Measurements from ENCODE around the gene SREBF1.

Gene SREBF1

DNA sequence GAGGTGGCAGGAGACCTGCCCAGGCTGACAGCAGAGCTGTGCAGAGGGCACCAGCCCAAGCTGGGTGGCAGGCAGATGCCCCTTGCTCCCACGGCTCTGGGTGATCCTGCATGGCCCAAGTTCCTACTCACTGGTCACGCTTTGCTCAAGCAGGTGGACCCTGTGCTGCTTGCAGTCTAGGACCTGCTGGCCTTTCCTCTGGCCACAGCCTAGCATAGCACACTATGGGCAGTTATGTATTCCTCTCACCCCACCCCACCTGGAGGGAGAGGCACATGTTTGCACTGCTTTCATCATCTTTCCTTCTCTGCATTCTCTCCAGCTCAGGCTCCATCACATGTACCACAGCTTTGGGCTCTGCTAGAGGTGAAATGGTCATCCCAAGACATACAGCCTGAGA is 19.6 kb upstream of the SREBF1 start:
- TF ChIP-seq BHLHE40 (IDR thresholded peaks at IDR 0.05; ENCODE audit: borderline replicate concordance) (no peak), NFRKB (IDR thresholded peaks at IDR 0.05) (no peak), FOXK2 (IDR thresholded peaks at IDR 0.05) (no peak), ARNT (IDR thresholded peaks at IDR 0.05) (no peak), SUZ12 (IDR thresholded peaks at IDR 0.05) (no peak), FOXM1 (IDR thresholded peaks at IDR 0.05; ENCODE audit: borderline replicate concordance) (no peak), LEF1 (IDR thresholded peaks at IDR 0.05; ENCODE audit: borderline replicate concordance) (no peak), ELF4 (IDR thresholded peaks at IDR 0.05) (no peak), HDGF (IDR thresholded peaks at IDR 0.05; ENCODE audit: borderline replicate concordance) (no peak), FOXA1 (IDR thresholded peaks at IDR 0.05) (no peak), TARDBP (IDR thresholded peaks at IDR 0.05) (no peak), L3MBTL2 (conservative IDR thresholded peaks at IDR 0.05) (no peak), ZNF384 (IDR thresholded peaks at IDR 0.05) (no peak), CTBP1 (IDR thresholded peaks at IDR 0.05; ENCODE audit: borderline replicate concordance) (no peak), SP1 (IDR thresholded peaks at IDR 0.05) (no peak)
- TF ChIP-seq, protein P1, sequence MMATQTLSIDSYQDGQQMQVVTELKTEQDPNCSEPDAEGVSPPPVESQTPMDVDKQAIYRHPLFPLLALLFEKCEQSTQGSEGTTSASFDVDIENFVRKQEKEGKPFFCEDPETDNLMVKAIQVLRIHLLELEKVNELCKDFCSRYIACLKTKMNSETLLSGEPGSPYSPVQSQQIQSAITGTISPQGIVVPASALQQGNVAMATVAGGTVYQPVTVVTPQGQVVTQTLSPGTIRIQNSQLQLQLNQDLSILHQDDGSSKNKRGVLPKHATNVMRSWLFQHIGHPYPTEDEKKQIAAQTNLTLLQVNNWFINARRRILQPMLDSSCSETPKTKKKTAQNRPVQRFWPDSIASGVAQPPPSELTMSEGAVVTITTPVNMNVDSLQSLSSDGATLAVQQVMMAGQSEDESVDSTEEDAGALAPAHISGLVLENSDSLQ (IDR thresholded peaks at IDR 0.05), result no peak
- POLR2A ChIA-PET, result interaction anchor here (0.6 to 14.1 kb wide), 2 partner anchors 19 to 75 kb away, joined by 3 to 196 read pairs; partner anchors contain the start of gene SREBF1
- DNase-seq (ENCODE audit: extremely low spot score), result no peak
- CTCF ChIA-PET, result no interaction called here

DNA sequence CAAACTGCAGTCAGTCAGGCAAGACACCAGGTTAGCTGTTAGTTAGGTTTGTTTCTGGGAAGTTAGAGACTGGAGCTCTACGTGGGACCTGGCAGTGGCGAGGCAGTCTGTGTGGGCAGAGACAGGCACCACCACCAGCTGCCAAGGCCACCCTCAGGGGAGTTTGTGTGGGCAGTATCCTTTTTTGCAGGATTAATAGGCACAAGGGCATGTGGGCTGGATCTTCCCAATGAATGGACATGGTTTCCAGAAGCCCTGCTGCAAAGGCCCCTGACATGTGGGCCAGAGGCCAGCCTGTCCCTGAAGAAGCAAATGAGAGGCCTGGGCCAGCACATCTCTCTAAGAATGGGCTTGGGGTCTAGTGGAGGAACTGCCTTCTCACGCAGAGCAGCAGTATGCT is 19.2 kb upstream of the SREBF1 start:
- POLR2A ChIA-PET, result interaction anchor here (0.6 to 14.1 kb wide), 2 partner anchors 18 to 75 kb away, joined by 3 to 196 read pairs; partner anchors contain the start of gene SREBF1
- TF ChIP-seq LEF1 (IDR thresholded peaks at IDR 0.05; ENCODE audit: borderline replicate concordance) (no peak), FOXK2 (IDR thresholded peaks at IDR 0.05) (no peak), NFRKB (IDR thresholded peaks at IDR 0.05) (no peak), SP1 (IDR thresholded peaks at IDR 0.05) (no peak), TARDBP (IDR thresholded peaks at IDR 0.05) (no peak), ARNT (IDR thresholded peaks at IDR 0.05) (no peak), BHLHE40 (IDR thresholded peaks at IDR 0.05; ENCODE audit: borderline replicate concordance) (no peak)
- TF ChIP-seq, protein P1 (IDR thresholded peaks at IDR 0.05), result no peak
- no peak for DNase-seq (ENCODE audit: extremely low spot score)
- CTCF ChIA-PET, result no interaction called here

DNA sequence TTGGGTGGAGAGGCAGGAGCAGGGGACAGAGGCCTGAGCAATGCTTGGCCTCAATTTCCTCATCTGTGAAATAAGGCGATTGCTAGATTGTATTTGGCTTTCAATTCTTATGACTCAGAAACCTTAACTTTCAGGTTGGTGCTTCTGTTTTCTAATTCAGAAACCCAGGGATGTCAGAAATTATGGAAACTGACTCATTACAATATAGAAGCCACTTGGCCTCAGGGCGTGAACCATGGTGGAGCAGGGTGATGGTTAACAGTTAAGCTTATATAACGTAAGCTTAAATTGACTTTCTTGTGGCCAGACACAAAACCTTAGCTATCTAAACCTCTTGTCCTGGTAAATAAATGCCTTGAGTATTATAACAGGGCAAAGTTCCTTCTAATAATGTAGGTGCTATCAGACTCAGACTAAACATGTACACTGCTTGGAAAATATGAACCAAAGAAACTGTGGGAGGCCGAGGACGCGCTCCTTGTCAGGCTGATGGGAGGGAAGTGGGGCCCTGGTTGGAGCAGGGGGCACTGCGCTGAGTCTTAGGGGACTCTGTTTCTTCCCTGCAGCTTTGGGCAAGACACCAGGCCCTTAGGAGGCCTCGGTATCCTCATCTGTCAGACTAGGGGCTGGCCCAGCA is 17.1 kb upstream of the SREBF1 start:
- ChIA-PET POLR2A (interaction anchor here (1.3 to 14.1 kb wide), 2 partner anchors 12 to 16 kb away, joined by 3 to 196 read pairs; partner anchors contain the start of gene SREBF1), CTCF (interaction anchor here (0.6 to 1.0 kb wide), 4 partner anchors 10 to 73 kb away, joined by 3 to 4 read pairs (median 4); no protein-coding TSS in a partner anchor)
- TF ChIP-seq ELF4 (IDR thresholded peaks at IDR 0.05) (no peak), SUZ12 (IDR thresholded peaks at IDR 0.05) (no peak), FOXA1 (IDR thresholded peaks at IDR 0.05) (no peak), ZNF384 (IDR thresholded peaks at IDR 0.05) (no peak), ARNT (IDR thresholded peaks at IDR 0.05) (no peak), SP1 (IDR thresholded peaks at IDR 0.05) (no peak), NFRKB (IDR thresholded peaks at IDR 0.05) (no peak), FOXM1 (IDR thresholded peaks at IDR 0.05; ENCODE audit: borderline replicate concordance) (no peak), BHLHE40 (IDR thresholded peaks at IDR 0.05; ENCODE audit: borderline replicate concordance) (no peak), TARDBP (IDR thresholded peaks at IDR 0.05) (no peak), L3MBTL2 (conservative IDR thresholded peaks at IDR 0.05) (no peak), HDGF (IDR thresholded peaks at IDR 0.05; ENCODE audit: borderline replicate concordance) (no peak)
- TF ChIP-seq, protein P1 (IDR thresholded peaks at IDR 0.05), result no peak
- no peak for DNase-seq (ENCODE audit: extremely low spot score)

DNA sequence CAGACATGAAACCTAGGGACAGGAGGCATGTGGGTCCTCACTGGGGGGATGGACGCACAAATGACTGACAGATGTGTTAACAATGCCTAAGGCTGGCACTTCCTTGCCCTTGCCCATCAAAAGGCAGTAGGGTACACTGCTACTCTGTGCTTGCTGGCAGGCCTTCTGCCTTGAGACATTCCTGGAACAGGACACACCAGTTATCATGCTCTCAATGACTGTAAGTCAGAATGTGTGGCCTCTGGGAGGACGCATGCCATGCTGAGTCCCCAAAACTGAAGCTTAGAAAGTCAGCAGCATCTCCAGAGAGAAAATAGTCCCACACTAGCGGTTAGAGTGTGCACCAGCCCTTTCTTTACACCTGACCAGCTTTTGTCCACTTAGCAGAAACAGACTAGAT is 16.1 kb upstream of the SREBF1 start:
- DNase-seq (ENCODE audit: extremely low spot score), result no peak
- POLR2A ChIA-PET, result interaction anchor here (0.9 to 14.1 kb wide), 2 partner anchors 15 to 26 kb away, joined by 3 to 196 read pairs; partner anchors contain the start of gene SREBF1
- TF ChIP-seq ZNF384 (IDR thresholded peaks at IDR 0.05), result no peak
- no peak for TF ChIP-seq CTBP1 (IDR thresholded peaks at IDR 0.05; ENCODE audit: borderline replicate concordance)
- no peak for TF ChIP-seq BHLHE40 (IDR thresholded peaks at IDR 0.05; ENCODE audit: borderline replicate concordance)
- no peak for TF ChIP-seq LEF1 (IDR thresholded peaks at IDR 0.05; ENCODE audit: borderline replicate concordance)
- TF ChIP-seq TARDBP (IDR thresholded peaks at IDR 0.05), result no peak
- TF ChIP-seq, protein P1 (IDR thresholded peaks at IDR 0.05), result no peak
- TF ChIP-seq SP1 (IDR thresholded peaks at IDR 0.05), result no peak
- no peak for TF ChIP-seq SUZ12 (IDR thresholded peaks at IDR 0.05)
- no peak for TF ChIP-seq HDGF (IDR thresholded peaks at IDR 0.05; ENCODE audit: borderline replicate concordance)
- TF ChIP-seq FOXM1 (IDR thresholded peaks at IDR 0.05; ENCODE audit: borderline replicate concordance), result no peak
- no peak for TF ChIP-seq L3MBTL2 (conservative IDR thresholded peaks at IDR 0.05)
- TF ChIP-seq NFRKB (IDR thresholded peaks at IDR 0.05), result no peak
- TF ChIP-seq FOXA1 (IDR thresholded peaks at IDR 0.05), result no peak
- TF ChIP-seq FOXK2 (IDR thresholded peaks at IDR 0.05), result no peak
- no peak for TF ChIP-seq ELF4 (IDR thresholded peaks at IDR 0.05)
- no peak for TF ChIP-seq ARNT (IDR thresholded peaks at IDR 0.05)
- CTCF ChIA-PET, result interaction anchor here (0.9 to 1.0 kb wide), 2 partner anchors 39 to 41 kb away, joined by 3 to 4 read pairs; no protein-coding TSS in a partner anchor
